PC-3 (cell line): ENCODE results near the gene KRT33A. TPM values are rescaled to one million over a fixed set of nuclear protein-coding genes. Genes with fewer than 3 reads are reported as not detected.

Experiments used
- ATAC-seq: fragments of 200-7000 bp; cut with Tn5 transposase; 2 replicates; pipeline ENCODE4 v1.9.1; 2020; ENCODE audit warnings: mild to moderate bottlenecking, moderate library complexity
- BruUV-seq: library from RNA; stranded (reverse); fragments of 400-500 nt; replicated peaks from 2 replicates; lab custom pipeline; 2021; lab: Mats Ljungman, UMichigan
- CTCF ChIA-PET: fragments of 300-600 bp; sonication (Branson Sonifier 250); formaldehyde crosslinking; loops from one replicate; lab custom pipeline; 2022; ENCODE audit warnings: antibody characterized with exemption; lab: Charles Lee
- POLR2A ChIA-PET: fragments of 300-600 bp; sonication (Branson Sonifier 250); formaldehyde crosslinking; loops from one replicate; lab custom pipeline; 2022; ENCODE audit warnings: antibody characterized with exemption; ENCODE audit not compliant: unreplicated experiment; lab: Charles Lee
- DNase-seq: peaks from one replicate; pipeline ENCODE4 v3.0.0-alpha.2; 2015
- H2AFZ ChIP-seq: fragments of 300-600 bp; sonication (generic); 2 replicates; pipeline ENCODE4 v1.6.0; 2016; ENCODE audit warnings: antibody characterized with exemption, low read length
- H3F3A ChIP-seq: fragments of 300-600 bp; sonication (generic); one replicate; pipeline ENCODE4 v1.6.0; 2017; ENCODE audit warnings: antibody characterized with exemption, low read length, control low read depth, mild to moderate bottlenecking; ENCODE audit not compliant: unreplicated experiment
- H3K27ac ChIP-seq: fragments of 300-600 bp; sonication (generic); 2 replicates; pipeline ENCODE4 v1.5.1; 2016; ENCODE audit warnings: mild to moderate bottlenecking, low read length
- H3K27me3 ChIP-seq: fragments of 300-600 bp; sonication (generic); 2 replicates; pipeline ENCODE4 v1.6.1; 2016; ENCODE audit warnings: low read length, mixed read lengths
- H3K36me3 ChIP-seq: fragments of 300-600 bp; sonication (generic); 2 replicates; pipeline ENCODE4 v1.6.1; 2016; ENCODE audit warnings: low read depth, mixed run types, low read length, mixed read lengths
- H3K4me1 ChIP-seq: fragments of 300-600 bp; sonication (generic); 2 replicates; pipeline ENCODE4 v1.5.1; 2016; ENCODE audit warnings: low read length; ENCODE audit not compliant: insufficient read depth
- H3K4me2 ChIP-seq: fragments of 300-600 bp; sonication (generic); 2 replicates; pipeline ENCODE4 v1.6.0; 2016; ENCODE audit warnings: low read length
- H3K4me3 ChIP-seq: fragments of 300-600 bp; sonication (generic); 2 replicates; pipeline ENCODE4 v1.5.1; 2016; ENCODE audit warnings: mild to moderate bottlenecking, low read length, mixed read lengths
- H3K79me2 ChIP-seq: fragments of 300-600 bp; sonication (generic); 2 replicates; pipeline ENCODE4 v1.6.1; 2017; ENCODE audit warnings: low read length, mixed read lengths
- H3K9ac ChIP-seq: fragments of 300-600 bp; sonication (generic); 2 replicates; pipeline ENCODE4 v1.6.0; 2016; ENCODE audit warnings: mild to moderate bottlenecking, low read length
- H3K9me2 ChIP-seq: fragments of 300-600 bp; sonication (generic); replicated peaks from 2 replicates; pipeline ENCODE4 v1.6.1; 2016; ENCODE audit warnings: mixed run types, low read length, mixed read lengths
- H3K9me3 ChIP-seq: fragments of 300-600 bp; sonication (generic); 2 replicates; pipeline ENCODE4 v1.6.1; 2016; ENCODE audit warnings: low read length, mixed read lengths
- H4K20me1 ChIP-seq: fragments of 300-600 bp; sonication (generic); 2 replicates; pipeline ENCODE4 v1.6.1; 2016; ENCODE audit warnings: low read length, mixed read lengths
- EZH2 ChIP-seq: fragments of 300-600 bp; sonication (generic); IDR thresholded peaks from one replicate; pipeline ENCODE4 v1.6.1; 2017; ENCODE audit warnings: antibody characterized with exemption, mild to moderate bottlenecking, low read length; ENCODE audit not compliant: unreplicated experiment
- EZH2phosphoT487 ChIP-seq: fragments of 300-600 bp; sonication (generic); IDR thresholded peaks from 2 replicates; pipeline ENCODE4 v1.6.1; 2018; ENCODE audit warnings: mild to moderate bottlenecking, antibody characterized with exemption, low read length, borderline replicate concordance
- intact Hi-C: fragments of 100-400 bp; cut with micrococcal nuclease; formaldehyde crosslinking; loops from 2 replicates; pipeline ENCODE4 v1.9.0; 2023
- total RNA-seq: library from RNA; depleted of rRNA; stranded (reverse); fragments of >200 nt; gene quantifications from 2 replicates; pipeline ENCODE4 v1.2.3, GENCODE V29; 2014
- TF ChIP-seq, protein P1 (sequence below): fragments of 300-600 bp; sonication (generic); conservative IDR thresholded peaks from 2 replicates; pipeline ENCODE4 v1.5.1; 2017; ENCODE audit warnings: antibody characterized with exemption, low read depth, mild to moderate bottlenecking, low read length

The KRT33A gene
- total RNA-seq, 1 experiment from 2014 or later, result not detected

DNA sequence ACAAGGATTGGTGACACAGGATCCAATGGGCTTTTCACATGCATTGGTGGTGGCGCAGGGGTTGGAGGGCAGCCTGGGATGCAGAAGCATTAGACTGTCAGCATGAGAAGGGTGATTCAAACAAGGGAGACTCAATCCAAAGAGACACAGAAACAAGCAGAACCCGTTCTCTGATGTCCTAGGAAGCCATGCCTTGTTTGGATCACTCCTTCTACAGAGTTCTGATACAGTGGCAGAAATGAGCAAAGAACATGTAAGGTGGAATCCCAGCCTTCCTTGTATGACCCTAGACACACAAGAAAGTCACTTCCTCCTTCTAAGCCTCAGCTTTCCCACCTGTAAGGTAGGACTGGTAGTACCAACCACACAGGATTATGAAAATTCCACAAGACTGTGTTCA lies 13.3 kb upstream of the KRT33A start:
- POLR2A ChIA-PET, result no interaction called here

DNA sequence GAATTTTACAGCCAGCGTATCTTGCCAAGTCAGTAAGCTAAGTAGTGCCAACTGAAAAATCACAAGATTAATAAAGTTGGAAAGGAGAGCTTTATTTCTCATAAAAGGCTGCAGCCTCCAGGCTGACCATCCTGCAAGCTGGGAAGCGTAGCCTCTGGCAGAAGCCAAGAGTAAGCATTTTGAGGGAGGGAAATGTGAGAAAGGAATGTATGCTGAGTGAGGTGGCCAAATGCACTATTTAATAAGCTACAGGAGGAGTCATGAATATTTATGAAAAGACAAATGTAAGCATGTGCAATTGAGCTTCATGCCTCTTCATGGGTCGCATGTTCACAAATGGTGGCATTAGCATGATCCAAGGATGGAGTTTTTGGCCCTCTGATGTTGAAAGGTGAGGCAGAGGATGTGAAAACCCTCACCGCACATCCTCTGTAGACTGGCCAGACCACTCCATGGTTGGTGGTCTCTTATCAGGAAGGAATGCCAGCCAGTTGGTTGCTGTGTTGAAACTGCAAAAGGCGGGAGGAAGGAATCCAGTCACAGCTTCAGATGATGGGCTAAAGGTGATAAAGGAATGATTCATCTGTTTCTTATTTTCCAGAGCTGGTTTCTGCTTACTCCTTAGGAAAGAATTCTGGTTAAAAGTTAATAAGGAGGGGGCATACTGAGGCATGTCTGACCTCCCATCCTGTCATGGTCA lies 9.8 kb upstream of the KRT33A start:
- H3K9me2 ChIP-seq, result no peaks in the 10 kb centered on the region
- ChIA-PET POLR2A (no interaction called here), CTCF (interaction anchor here (0.5 kb wide), 1 partner anchor 205 kb away, joined by 3 read pairs; no protein-coding TSS in a partner anchor)
- H3K79me2 ChIP-seq, result no peaks in the 10 kb centered on the region
- no peak overlapping the region for H3K9ac ChIP-seq
- intact Hi-C loops, result no loop called here
- peaks cover 22% of the 10 kb centered on the region for H3K4me1 ChIP-seq
- TF ChIP-seq EZH2, result no peak
- TF ChIP-seq EZH2phosphoT487, result no peak
- TF ChIP-seq, protein P1, sequence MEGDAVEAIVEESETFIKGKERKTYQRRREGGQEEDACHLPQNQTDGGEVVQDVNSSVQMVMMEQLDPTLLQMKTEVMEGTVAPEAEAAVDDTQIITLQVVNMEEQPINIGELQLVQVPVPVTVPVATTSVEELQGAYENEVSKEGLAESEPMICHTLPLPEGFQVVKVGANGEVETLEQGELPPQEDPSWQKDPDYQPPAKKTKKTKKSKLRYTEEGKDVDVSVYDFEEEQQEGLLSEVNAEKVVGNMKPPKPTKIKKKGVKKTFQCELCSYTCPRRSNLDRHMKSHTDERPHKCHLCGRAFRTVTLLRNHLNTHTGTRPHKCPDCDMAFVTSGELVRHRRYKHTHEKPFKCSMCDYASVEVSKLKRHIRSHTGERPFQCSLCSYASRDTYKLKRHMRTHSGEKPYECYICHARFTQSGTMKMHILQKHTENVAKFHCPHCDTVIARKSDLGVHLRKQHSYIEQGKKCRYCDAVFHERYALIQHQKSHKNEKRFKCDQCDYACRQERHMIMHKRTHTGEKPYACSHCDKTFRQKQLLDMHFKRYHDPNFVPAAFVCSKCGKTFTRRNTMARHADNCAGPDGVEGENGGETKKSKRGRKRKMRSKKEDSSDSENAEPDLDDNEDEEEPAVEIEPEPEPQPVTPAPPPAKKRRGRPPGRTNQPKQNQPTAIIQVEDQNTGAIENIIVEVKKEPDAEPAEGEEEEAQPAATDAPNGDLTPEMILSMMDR, result no peak
- no peaks in the 10 kb centered on the region for H3K9me3 ChIP-seq
- H2AFZ ChIP-seq, result 0 out of 2 replicates have a peak overlapping the region, but pooled peaks have one; percentile 1
- H3K27me3 ChIP-seq, result no peaks in the 10 kb centered on the region
- no peak overlapping the region for H3K4me3 ChIP-seq
- H3F3A ChIP-seq, result no peaks in the 10 kb centered on the region
- H3K27ac ChIP-seq, result peak overlapping the region; percentile 65
- no TSS peak for BruUV-seq
- H3K36me3 ChIP-seq, result no peaks in the 10 kb centered on the region
- ATAC-seq (peak; percentile 73), DNase-seq (peak; percentile 80)
- H3K4me2 ChIP-seq, result no peak overlapping the region
- H4K20me1 ChIP-seq, result no peaks in the 10 kb centered on the region

More for the DNA sequence above, 13.3 kb upstream of the KRT33A start:
- CTCF ChIA-PET, result interaction anchor here (0.7 kb wide), 1 partner anchor 8 kb away, joined by 3 read pairs; no protein-coding TSS in a partner anchor
- no peaks in the 10 kb centered on the region for H3K27me3 ChIP-seq
- no peak overlapping the region for H2AFZ ChIP-seq
- H4K20me1 ChIP-seq, result no peaks in the 10 kb centered on the region
- H3K36me3 ChIP-seq, result no peaks in the 10 kb centered on the region
- H3K9ac ChIP-seq, result no peak overlapping the region
- TF ChIP-seq, protein P1, result no peak
- TF ChIP-seq EZH2phosphoT487, result no peak
- TF ChIP-seq EZH2, result no peak
- ATAC-seq (no peak), DNase-seq (no peak)
- no peaks in the 10 kb centered on the region for H3K9me2 ChIP-seq
- H3K4me2 ChIP-seq, result no peak overlapping the region
- intact Hi-C loops, result no loop called here
- H3K27ac ChIP-seq, result no peak overlapping the region
- H3F3A ChIP-seq, result no peaks in the 10 kb centered on the region
- no peak overlapping the region for H3K4me3 ChIP-seq
- no TSS peak for BruUV-seq
- no peaks in the 10 kb centered on the region for H3K9me3 ChIP-seq
- peaks cover 22% of the 10 kb centered on the region for H3K4me1 ChIP-seq
- no peaks in the 10 kb centered on the region for H3K79me2 ChIP-seq

DNA sequence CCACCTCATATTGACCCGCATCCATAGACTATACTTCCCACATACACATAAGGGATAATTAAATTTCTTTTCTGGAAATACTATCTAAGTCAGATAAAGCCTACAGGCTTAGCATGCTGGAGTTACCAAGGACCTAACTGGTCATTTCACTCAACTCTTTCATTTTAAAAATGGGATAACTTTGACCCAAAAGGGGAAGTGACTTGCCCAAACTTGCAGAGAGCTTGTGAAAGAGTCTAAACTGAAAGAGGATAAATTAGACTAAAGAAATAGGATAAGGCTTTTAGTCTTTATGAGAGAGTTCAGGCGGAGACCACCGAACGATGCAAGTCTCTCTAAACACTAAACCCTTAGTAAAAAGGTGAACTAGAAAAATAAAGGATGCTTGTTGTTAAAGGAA lies 3.9 kb upstream of the KRT33A start:
- H3K9me2 ChIP-seq, result no peaks in the 10 kb centered on the region
- no peak overlapping the region for H3K27ac ChIP-seq
- CTCF ChIA-PET, result no interaction called here
- no peaks in the 10 kb centered on the region for H3K79me2 ChIP-seq
- ATAC-seq (no peak), DNase-seq (no peak)
- no peaks in the 10 kb centered on the region for H3K27me3 ChIP-seq
- no peaks in the 10 kb centered on the region for H3K9me3 ChIP-seq
- TF ChIP-seq, protein P1, result no peak
- TF ChIP-seq EZH2phosphoT487 (no peak), EZH2 (no peak)
- H3K4me1 ChIP-seq, result peaks cover 2% of the 10 kb centered on the region
- no peak overlapping the region for H3K4me2 ChIP-seq
- no peaks in the 10 kb centered on the region for H3F3A ChIP-seq
- no peaks in the 10 kb centered on the region for H3K36me3 ChIP-seq
- no peaks in the 10 kb centered on the region for H4K20me1 ChIP-seq
- no peak overlapping the region for H2AFZ ChIP-seq
- BruUV-seq, result no TSS peak
- H3K9ac ChIP-seq, result no peak overlapping the region
- H3K4me3 ChIP-seq, result no peak overlapping the region
- POLR2A ChIA-PET, result no interaction called here
- intact Hi-C loops, result no loop called here
